Vagina (tissue), 2 donors: ENCODE measurements around the gene C7orf57.

Source experiments
- CTCF ChIP-seq, 3 experiments: fragments of 450-650 bp in 2 of 3; fragments of 200-600 bp in 1 of 3; sonication (generic) in 1 of 3; IDR thresholded peaks; one replicate each; pipeline ENCODE4 v1.5.1; 2017 to 2019; ENCODE audit warnings: antibody characterized with exemption in 3 of 3, mild to moderate bottlenecking in 2 of 3, moderate library complexity in 2 of 3
- POLR2A ChIP-seq, 2 donors: fragments of 450-650 bp; IDR thresholded peaks; one replicate each; pipeline ENCODE4 v1.6.1; 2017; ENCODE audit warnings: antibody characterized with exemption in 2 of 2, mild to moderate bottlenecking in 2 of 2, moderate library complexity in 2 of 2

- TF ChIP-seq CTCF (IDR thresholded peaks at IDR 0.05) (no peak), POLR2A (IDR thresholded peaks at IDR 0.05) (no peak)
These were observed 24.4 kb downstream of the C7orf57 start for GRCh38 chr7:48059706-48060105.
